NCI-H146 treated with DMSO at 0.1 percent for 48 hours (cell line): Measurements from ENCODE around the gene RAC3.
A peak's percentile ranks its signal among the peaks of the same experiment; 100 is the strongest.

Source experiments
- DNase-seq: peaks from one replicate; lab custom pipeline; 2025; ENCODE audit not compliant: unreplicated experiment; lab: John Stamatoyannopoulos, UW

RAC3 gene

GRCh38 chr17:82011617-82012187 lies 19.8 kb upstream of the RAC3 start:
- no peak for DNase-seq

GRCh38 chr17:82012261-82012639 lies 19.2 kb upstream of the RAC3 start:
- DNase-seq: no peak

GRCh38 chr17:82012640-82013295 lies 18.7 kb upstream of the RAC3 start:
- no peak for DNase-seq

GRCh38 chr17:82013341-82013740 lies 18.1 kb upstream of the RAC3 start:
- no peak for DNase-seq

- no peak for DNase-seq
These were observed 17.6 kb upstream of the RAC3 start for GRCh38 chr17:82013772-82014321.

- no peak for DNase-seq
These were observed 17.0 kb upstream of the RAC3 start for GRCh38 chr17:82014432-82014831.

- no peak for DNase-seq
These were observed 16.5 kb upstream of the RAC3 start for GRCh38 chr17:82014971-82015310.

GRCh38 chr17:82015311-82015971 lies 16.0 kb upstream of the RAC3 start:
- no peak for DNase-seq

GRCh38 chr17:82016061-82016874 lies 15.2 kb upstream of the RAC3 start:
- DNase-seq: no peak

GRCh38 chr17:82016875-82017459 lies 14.5 kb upstream of the RAC3 start:
- DNase-seq: no peak

- DNase-seq: no peak
These were observed 13.8 kb upstream of the RAC3 start for GRCh38 chr17:82017612-82018151.

- DNase-seq: peak; percentile 17
These were observed 13.1 kb upstream of the RAC3 start for GRCh38 chr17:82018152-82018988.

GRCh38 chr17:82018989-82019689 lies 12.3 kb upstream of the RAC3 start:
- DNase-seq: no peak

GRCh38 chr17:82019690-82020571 lies 11.5 kb upstream of the RAC3 start:
- no peak for DNase-seq

GRCh38 chr17:82020572-82021106 lies 10.8 kb upstream of the RAC3 start:
- no peak for DNase-seq

- no peak for DNase-seq
These were observed 10.2 kb upstream of the RAC3 start for GRCh38 chr17:82021107-82021899.

- DNase-seq: no peak
These were observed 9.6 kb upstream of the RAC3 start for GRCh38 chr17:82021900-82022309.
